ENCODE data around the gene MRPL37. TPM values are rescaled to one million over a fixed set of nuclear protein-coding genes. Genes with fewer than 3 reads are reported as not detected.

MRPL37 gene
- total RNA-seq, 1 donor from 2014 or later: 41.8 TPM

- DNase-seq (no peak), ATAC-seq (no peak)
- Histone ChIP-seq H3K27ac (no peak overlapping the region), H3K4me3 (no peak overlapping the region), H3K27me3 (ENCODE audit: low read depth) (no peaks in the 10 kb centered on the region), H3K36me3 (peaks cover 65% of the 10 kb centered on the region), H3K9me3 (no peaks in the 10 kb centered on the region), H3K4me1 (no peaks in the 10 kb centered on the region)
- no peak for TF ChIP-seq CTCF (IDR thresholded peaks at IDR 0.05)
- intact Hi-C loops (cut with DNase I): no loop called here
These were observed 43.1 kb downstream of the MRPL37 start for GRCh38 chr1:54243022-54243421.

- H3K27me3 ChIP-seq (ENCODE audit: low read depth): no peaks in the 10 kb centered on the region
- no peak for DNase-seq
- H3K36me3 ChIP-seq: peaks cover 65% of the 10 kb centered on the region
- H3K9me3 ChIP-seq: no peaks in the 10 kb centered on the region
- ATAC-seq: no peak
- H3K4me1 ChIP-seq: no peaks in the 10 kb centered on the region
- TF ChIP-seq CTCF (IDR thresholded peaks at IDR 0.05): no peak
- intact Hi-C loops (cut with DNase I): no loop called here
- H3K27ac ChIP-seq: no peak overlapping the region
- no peak overlapping the region for H3K4me3 ChIP-seq
These were observed 44.7 kb downstream of the MRPL37 start for GRCh38 chr1:54244655-54245054.

- DNase-seq (no peak), ATAC-seq (no peak)
- H3K36me3 ChIP-seq: peaks cover 65% of the 10 kb centered on the region
These were observed 45.5 kb downstream of the MRPL37 start for GRCh38 chr1:54245501-54245900.

DNA sequence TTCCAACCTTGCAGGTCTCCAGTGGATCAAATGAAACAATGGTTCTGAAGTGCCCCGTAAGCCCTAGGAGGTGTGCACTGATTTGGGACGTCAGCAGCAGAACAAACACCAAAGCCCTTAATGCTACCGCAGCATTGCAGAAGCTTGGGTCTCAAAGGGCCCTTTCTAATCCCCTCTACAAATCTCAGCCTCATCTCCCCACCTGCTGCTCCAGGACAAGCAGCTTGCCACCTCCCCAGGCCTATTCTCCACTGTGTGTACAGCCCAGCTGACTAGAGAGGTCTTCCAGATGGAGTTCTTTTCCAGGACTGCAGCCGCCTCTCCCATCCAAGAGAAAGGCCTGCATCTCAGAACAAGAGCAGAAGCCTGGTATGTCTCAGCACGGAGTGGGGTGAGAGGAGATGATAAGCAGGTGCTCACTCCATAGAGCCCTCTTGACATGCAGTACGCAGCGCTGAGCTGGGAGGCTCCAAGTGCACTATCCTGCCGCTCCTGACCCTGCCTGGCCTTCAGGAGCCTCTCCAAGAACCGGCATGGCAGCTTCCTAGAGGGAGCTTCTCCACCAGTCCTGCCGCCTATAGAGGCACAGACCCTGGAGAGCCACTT, 46.3 kb downstream of the MRPL37 start:
- TF ChIP-seq CTCF (IDR thresholded peaks at IDR 0.05): no peak
- Histone ChIP-seq H3K9me3 (no peaks in the 10 kb centered on the region), H3K27ac (no peak overlapping the region), H3K4me1 (no peaks in the 10 kb centered on the region), H3K27me3 (ENCODE audit: low read depth) (no peaks in the 10 kb centered on the region), H3K4me3 (no peak overlapping the region), H3K36me3 (peaks cover 65% of the 10 kb centered on the region)
- DNase-seq: no peak
- intact Hi-C loops (cut with DNase I): no loop called here
- ATAC-seq: no peak

More at GRCh38 chr1:54245501-54245900, 45.5 kb downstream of the MRPL37 start:
- Histone ChIP-seq H3K27ac (no peak overlapping the region), H3K4me3 (no peak overlapping the region), H3K27me3 (ENCODE audit: low read depth) (no peaks in the 10 kb centered on the region), H3K9me3 (no peaks in the 10 kb centered on the region), H3K4me1 (no peaks in the 10 kb centered on the region)
- intact Hi-C loops (cut with DNase I): no loop called here
- TF ChIP-seq CTCF (IDR thresholded peaks at IDR 0.05): no peak

DNA sequence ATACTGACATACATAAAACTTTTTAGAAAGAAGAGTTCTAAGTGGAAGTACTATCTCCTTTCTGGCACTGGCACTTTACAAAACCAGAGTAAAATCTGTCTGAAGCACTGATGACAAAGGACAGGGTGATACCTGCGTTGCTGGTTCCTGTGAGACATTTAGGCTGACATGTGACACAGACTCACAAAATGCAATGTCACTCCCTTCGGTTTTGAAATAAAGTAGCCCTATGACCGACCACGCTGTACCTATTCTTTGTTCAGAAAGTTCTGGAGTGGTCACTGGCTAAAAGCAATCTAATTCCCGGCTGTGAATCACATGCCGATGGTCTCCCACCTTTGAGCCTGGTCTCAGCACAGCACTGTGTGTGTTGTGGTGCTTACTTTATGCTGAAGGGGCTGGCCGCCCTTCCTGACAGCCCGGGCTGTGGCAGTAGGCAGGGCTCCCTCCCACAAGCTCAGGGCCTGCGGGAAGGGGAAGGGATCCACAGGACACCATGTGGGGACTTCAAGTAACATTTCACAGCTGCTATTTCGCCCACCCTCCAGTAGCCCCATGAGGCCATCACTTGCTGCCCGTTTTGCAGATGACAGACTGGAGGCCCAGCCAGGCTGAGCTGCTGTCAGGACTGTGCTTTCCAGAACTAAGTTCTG, 48.0 kb downstream of the MRPL37 start:
- Histone ChIP-seq H3K4me1 (no peaks in the 10 kb centered on the region), H3K4me3 (no peak overlapping the region), H3K9me3 (no peaks in the 10 kb centered on the region), H3K27me3 (ENCODE audit: low read depth) (no peaks in the 10 kb centered on the region), H3K36me3 (peaks cover 55% of the 10 kb centered on the region), H3K27ac (no peak overlapping the region)
- DNase-seq (no peak), ATAC-seq (no peak)
- no peak for TF ChIP-seq CTCF (IDR thresholded peaks at IDR 0.05)
- intact Hi-C loops (cut with DNase I): no loop called here
